H9 (cell line): ENCODE data around the gene LEMD1. TPM values are rescaled to one million over a fixed set of nuclear protein-coding genes. Genes with fewer than 3 reads are reported as not detected.

ENCODE experiments used
- DNase-seq: peaks from one replicate; pipeline ENCODE4 v3.0.0-alpha.2; 2017
- H2AFZ ChIP-seq: one replicate; pipeline ENCODE4 v1.6.1; 2013; ENCODE audit warnings: mild to moderate bottlenecking, low read length, control low read depth, moderate library complexity
- H2AK5ac ChIP-seq: 2 replicates; pipeline ENCODE4 v1.6.1; 2013; ENCODE audit warnings: low read length, control low read depth, mixed read lengths; ENCODE audit not compliant: insufficient read length
- H2BK120ac ChIP-seq: one replicate; pipeline ENCODE4 v1.6.1; 2013; ENCODE audit warnings: low read depth, mild to moderate bottlenecking, low read length, control low read depth, inconsistent platforms; ENCODE audit not compliant: poor library complexity, severe bottlenecking
- H2BK12ac ChIP-seq: 2 replicates; pipeline ENCODE4 v1.6.1; 2013; ENCODE audit warnings: low read length, control low read depth, mixed read lengths, low read depth; ENCODE audit not compliant: insufficient read length
- H2BK15ac ChIP-seq: 2 replicates; pipeline ENCODE4 v1.6.1; 2013; ENCODE audit warnings: low read depth, low read length, control low read depth
- H2BK20ac ChIP-seq: one replicate; pipeline ENCODE4 v1.6.1; 2013; ENCODE audit warnings: low read depth, mild to moderate bottlenecking, low read length, control low read depth, inconsistent platforms; ENCODE audit not compliant: poor library complexity, severe bottlenecking
- H2BK5ac ChIP-seq: 2 replicates; pipeline ENCODE4 v1.6.1; 2013; ENCODE audit warnings: low read length, control low read depth, mixed read lengths; ENCODE audit not compliant: insufficient read length
- H3K14ac ChIP-seq: 2 replicates; pipeline ENCODE4 v1.6.1; 2013; ENCODE audit warnings: low read length, control low read depth; ENCODE audit not compliant: insufficient read depth
- H3K18ac ChIP-seq: 2 replicates; pipeline ENCODE4 v1.6.1; 2013; ENCODE audit warnings: low read depth, mild to moderate bottlenecking, mixed read lengths, low read length, control low read depth; ENCODE audit not compliant: insufficient read length
- H3K23ac ChIP-seq: 2 replicates; pipeline ENCODE4 v1.6.1; 2013; ENCODE audit warnings: low read length, control low read depth, mixed read lengths, low read depth; ENCODE audit not compliant: insufficient read length
- H3K23me2 ChIP-seq: 2 replicates; pipeline ENCODE4 v1.6.1; 2013; ENCODE audit warnings: low read depth, mild to moderate bottlenecking, mixed read lengths, low read length, control low read depth; ENCODE audit not compliant: insufficient read length, poor library complexity, severe bottlenecking
- H3K27ac ChIP-seq: 2 replicates; pipeline ENCODE4 v1.5.1; 2013; ENCODE audit warnings: low read length, control low read depth, mixed read lengths, low read depth; ENCODE audit not compliant: insufficient read length
- H3K27me3 ChIP-seq: 2 replicates; pipeline ENCODE4 v1.6.1; 2013; ENCODE audit warnings: low read length, control low read depth, inconsistent platforms; ENCODE audit not compliant: insufficient read depth
- H3K4ac ChIP-seq: 2 replicates; pipeline ENCODE4 v1.6.1; 2013; ENCODE audit warnings: low read depth, mild to moderate bottlenecking, control low read depth, inconsistent platforms, low read length, moderate library complexity
- H3K4me1 ChIP-seq: 2 replicates; pipeline ENCODE4 v1.6.1; 2013; ENCODE audit warnings: low read length, control low read depth, inconsistent platforms; ENCODE audit not compliant: insufficient read depth
- H3K4me2 ChIP-seq: 2 replicates; pipeline ENCODE4 v1.6.1; 2013; ENCODE audit warnings: low read length, control low read depth, mixed read lengths; ENCODE audit not compliant: insufficient read length, insufficient read depth
- H3K56ac ChIP-seq: 2 replicates; pipeline ENCODE4 v1.6.1; 2013; ENCODE audit warnings: low read depth, mild to moderate bottlenecking, mixed read lengths, low read length, control low read depth; ENCODE audit not compliant: insufficient read length
- H3K79me1 ChIP-seq: 2 replicates; pipeline ENCODE4 v1.6.1; 2013; ENCODE audit warnings: low read depth, mild to moderate bottlenecking, moderate library complexity, low read length, control low read depth, inconsistent platforms; ENCODE audit not compliant: insufficient read depth, poor library complexity, severe bottlenecking
- H3K79me2 ChIP-seq: 2 replicates; pipeline ENCODE4 v1.6.1; 2013; ENCODE audit warnings: low read length, control low read depth, inconsistent platforms; ENCODE audit not compliant: insufficient read depth
- H3K9ac ChIP-seq: 2 replicates; pipeline ENCODE4 v1.6.1; 2013; ENCODE audit warnings: low read length, control low read depth, mixed read lengths; ENCODE audit not compliant: insufficient read length; ENCODE audit errors: extremely low read depth
- H3K9me3 ChIP-seq: one replicate; pipeline ENCODE4 v1.6.1; 2013; ENCODE audit warnings: low read depth, low read length, inconsistent platforms; ENCODE audit not compliant: control insufficient read depth
- H3T11ph ChIP-seq: one replicate; pipeline ENCODE4 v1.6.1; 2013; ENCODE audit warnings: mild to moderate bottlenecking, low read length, control low read depth, inconsistent platforms
- H4K20me1 ChIP-seq: one replicate; pipeline ENCODE4 v1.6.1; 2013; ENCODE audit not compliant: control insufficient read depth, insufficient read length, insufficient read depth
- H4K5ac ChIP-seq: 2 replicates; pipeline ENCODE4 v1.6.1; 2013; ENCODE audit warnings: low read depth, mild to moderate bottlenecking, mixed read lengths, low read length, control low read depth; ENCODE audit not compliant: insufficient read length
- H4K8ac ChIP-seq: replicated peaks from 2 replicates; pipeline ENCODE4 v1.6.1; 2013; ENCODE audit warnings: low read length, control low read depth, mixed read lengths, low read depth; ENCODE audit not compliant: insufficient read length
- H4K91ac ChIP-seq: 2 replicates; pipeline ENCODE4 v1.6.1; 2013; ENCODE audit warnings: low read depth, mild to moderate bottlenecking, moderate library complexity, mixed read lengths, low read length, control low read depth; ENCODE audit not compliant: insufficient read length
- H3K27ac Mint-ChIP-seq, 3 experiments: 2 replicates in 2 of 3; 3 replicates in 1 of 3; pipeline ENCODE4 v1.8.0; 2020 to 2021; ENCODE audit warnings: mixed read lengths in 3 of 3, mild to moderate bottlenecking in 1 of 3, moderate library complexity in 1 of 3
- H3K27me3 Mint-ChIP-seq: 2 replicates; pipeline ENCODE4 v1.8.0; 2021; ENCODE audit warnings: low read depth, mild to moderate bottlenecking, moderate library complexity, mixed read lengths
- H3K36me3 Mint-ChIP-seq, 3 experiments: 2 replicates in 2 of 3; 3 replicates in 1 of 3; pipeline ENCODE4 v1.8.0; 2020 to 2021; ENCODE audit warnings: low read depth in 3 of 3, mixed read lengths in 3 of 3; ENCODE audit not compliant: insufficient read depth in 1 of 3
- H3K4me1 Mint-ChIP-seq, 2 experiments: 2 replicates each; pipeline ENCODE4 v1.8.0; 2020; ENCODE audit warnings: mixed read lengths in 2 of 2
- H3K4me3 Mint-ChIP-seq, 2 experiments: 2 replicates in 1 of 2; 3 replicates in 1 of 2; pipeline ENCODE4 v1.8.0; 2020 to 2021; ENCODE audit warnings: mild to moderate bottlenecking in 2 of 2, mixed read lengths in 2 of 2, moderate library complexity in 1 of 2
- H3K9me3 Mint-ChIP-seq, 2 experiments: 2 replicates in 1 of 2; 3 replicates in 1 of 2; pipeline ENCODE4 v1.8.0; 2020; ENCODE audit warnings: mild to moderate bottlenecking in 2 of 2, mixed read lengths in 2 of 2, moderate library complexity in 1 of 2
- CTCF ChIP-seq: fragments of 200-600 bp; sonication (generic); conservative IDR thresholded peaks from 3 replicates; pipeline ENCODE4 v1.8.0; 2021; ENCODE audit warnings: antibody characterized with exemption, mild to moderate bottlenecking
- WGBS: extraction: QIAGEN DNeasy Blood & Tissue Kit; methylation state at CpG from one replicate; pipeline ENCODE4 v1.1.7; 2013; ENCODE audit warnings: missing lambda C conversion rate, low lambda C conversion rate, mixed read lengths; ENCODE audit not compliant: insufficient read length; ENCODE audit errors: extremely low coverage; 5-methylcytosine and 5-hydroxymethylcytosine counted together
- total RNA-seq: library from RNA; stranded (reverse); gene quantifications from 2 replicates; pipeline ENCODE4 v1.2.1, GENCODE V29; 2021

LEMD1 gene
- total RNA-seq, 1 experiment from 2014 or later: 11.8 TPM

GRCh38 chr1:205449254-205449749, 27.4 kb upstream of the LEMD1 start:
- Histone ChIP-seq H3K56ac (no peak overlapping the region), H2AFZ (no peak overlapping the region), H4K5ac (no peak overlapping the region), H3K9ac (no peak overlapping the region), H2BK5ac (no peak overlapping the region), H2AK5ac (no peak overlapping the region), H3K9me3 (no peaks in the 10 kb centered on the region), H3K4ac (no peak overlapping the region), H3K79me2 (no peaks in the 10 kb centered on the region), H2BK15ac (no peak overlapping the region), H3K4me1 (peaks cover 41% of the 10 kb centered on the region), H3K4me2 (peak overlapping the region; percentile 55), H2BK12ac (no peak overlapping the region), H3T11ph (no peak overlapping the region), H3K23ac (no peak overlapping the region), H3K27ac (no peak overlapping the region), H4K20me1 (no peaks in the 10 kb centered on the region), H3K18ac (peak overlapping the region; percentile 58), H3K79me1 (peaks cover 3% of the 10 kb centered on the region), H2BK120ac (no peak overlapping the region), H2BK20ac (no peak overlapping the region), H3K14ac (0 out of 2 replicates have a peak overlapping the region, but pooled peaks have one; percentile 12), H3K27me3 (no peaks in the 10 kb centered on the region; the same call in 1 of the 2 replicates), H4K8ac (no peak overlapping the region), H4K91ac (no peak overlapping the region), H3K23me2 (peaks cover 13% of the 10 kb centered on the region)
- no peak for TF ChIP-seq CTCF
- Mint-ChIP-seq H3K4me3 (peak overlapping the region; percentile 71 to 80), H3K4me1 (peaks cover 89 to 94% of the 10 kb centered on the region in 2 experiments), H3K27ac (peak overlapping the region; percentile 61 to 95 (median 71); a peak in 5 of 7 replicates), H3K36me3 (peaks cover 10 to 39% (median 12%) of the 10 kb centered on the region in 3 experiments; a peak in 6 of 7 replicates), H3K9me3 (no peaks in the 10 kb centered on the region), H3K27me3 (peaks cover 11% of the 10 kb centered on the region)
- no peak for DNase-seq
- no CpG with 5 or more reads among the region's 4 CpGs for WGBS
